Endothelial cell of umbilical vein (primary cell): Measurements from ENCODE around the gene UPB1. TPM values are rescaled to one million over a fixed set of nuclear protein-coding genes. Genes with fewer than 3 reads are reported as not detected.

ENCODE experiments used
- BruUV-seq: library from RNA; stranded (reverse); fragments of 400-500 nt; replicated peaks from 2 replicates; lab custom pipeline; 2021; lab: Mats Ljungman, UMichigan
- CTCF ChIA-PET: fragments of 300-600, 350-600 bp; sonication (Branson Sonifier 250); formaldehyde crosslinking; loops from one replicate; lab custom pipeline; 2021; ENCODE audit warnings: antibody characterized with exemption, inconsistent platforms; lab: Charles Lee
- POLR2A ChIA-PET: fragments of 300-600, 350-600 bp; sonication (Branson Sonifier 250); formaldehyde crosslinking; loops from one replicate; lab custom pipeline; 2021; ENCODE audit warnings: antibody characterized with exemption, inconsistent platforms; lab: Charles Lee
- DNase-seq: peaks from one replicate; pipeline ENCODE4 v3.0.0-alpha.2; 2011; ENCODE audit warnings: low read depth, low spot score
- FAIRE-seq: peaks from 2 replicates; lab custom pipeline; 2011; peaks lifted over from hg19 to GRCh38; lab: Jason Lieb, UNC
- H2AFZ ChIP-seq: 2 replicates; pipeline ENCODE4 v1.6.0; 2012; ENCODE audit warnings: low read depth, low read length, control low read depth, inconsistent platforms
- H3K27ac ChIP-seq: 2 replicates; pipeline ENCODE4 v1.5.1; 2011; ENCODE audit warnings: low read depth, mild to moderate bottlenecking, control low read depth, low read length, moderate library complexity; ENCODE audit not compliant: insufficient read depth
- H3K27me3 ChIP-seq, 2 experiments: 2 replicates each; pipeline versions ENCODE4 v1.6.0 to v1.6.1; 2011; ENCODE audit warnings: low read length in 2 of 2, mixed read lengths in 1 of 2; ENCODE audit not compliant: control insufficient read depth in 2 of 2, insufficient read depth in 2 of 2
- H3K36me3 ChIP-seq, 2 experiments: 2 replicates in 1 of 2; 3 replicates in 1 of 2; pipeline ENCODE4 v1.5.1; 2011; ENCODE audit warnings: low read length in 2 of 2, mild to moderate bottlenecking in 1 of 2, moderate library complexity in 1 of 2; ENCODE audit not compliant: control insufficient read depth in 2 of 2, insufficient read depth in 2 of 2; ENCODE audit errors: extremely low read depth in 1 of 2
- H3K4me1 ChIP-seq: 3 replicates; pipeline ENCODE4 v1.5.1; 2011; ENCODE audit warnings: mild to moderate bottlenecking, low read length; ENCODE audit not compliant: control insufficient read depth, insufficient read depth; ENCODE audit errors: extremely low read depth
- H3K4me2 ChIP-seq: 2 replicates; pipeline ENCODE4 v1.6.1; 2011; ENCODE audit warnings: low read length, control low read depth, mixed read lengths; ENCODE audit not compliant: insufficient read depth
- H3K4me3 ChIP-seq, 3 experiments: fragments of 200-600 bp in 1 of 3; sonication (generic), shearing (Covaris generic) in 1 of 3; replicated peaks in 1 of 3; 2 replicates each; pipeline ENCODE4 v1.5.1; 2011 to 2016; ENCODE audit warnings: control low read depth in 3 of 3, low read length in 3 of 3, mild to moderate bottlenecking in 2 of 3, inconsistent platforms in 1 of 3, low read depth in 1 of 3, moderate library complexity in 1 of 3; ENCODE audit not compliant: insufficient read depth in 1 of 3
- H3K79me2 ChIP-seq: 2 replicates; pipeline ENCODE4 v1.6.0; 2012; ENCODE audit warnings: low read length, inconsistent platforms; ENCODE audit not compliant: control insufficient read depth, insufficient read depth
- H3K9ac ChIP-seq: replicated peaks from 2 replicates; pipeline ENCODE3; 2011; ENCODE audit warnings: low read length, control low read depth; ENCODE audit not compliant: insufficient read depth; ENCODE audit errors: extremely low read depth
- H3K9me1 ChIP-seq: replicated peaks from 3 replicates; pipeline ENCODE4 v1.6.0; 2011; ENCODE audit warnings: mild to moderate bottlenecking, low read length; ENCODE audit not compliant: control insufficient read depth, insufficient read depth; ENCODE audit errors: extremely low read depth
- H3K9me3 ChIP-seq: replicated peaks from 2 replicates; pipeline ENCODE4 v1.5.1; 2012; ENCODE audit warnings: low read length, inconsistent platforms; ENCODE audit not compliant: control insufficient read depth, insufficient read depth
- H4K20me1 ChIP-seq: replicated peaks from 2 replicates; pipeline ENCODE3; 2011; ENCODE audit warnings: mild to moderate bottlenecking, low read length; ENCODE audit not compliant: control insufficient read depth, insufficient read depth; ENCODE audit errors: extremely low read depth
- EZH2 ChIP-seq: IDR thresholded peaks from 2 replicates; pipeline ENCODE4 v1.6.1; 2012; ENCODE audit warnings: borderline replicate concordance, low read depth, mild to moderate bottlenecking, moderate library complexity, low read length, inconsistent platforms; ENCODE audit not compliant: severe bottlenecking
- JUN ChIP-seq: IDR thresholded peaks from 2 replicates; pipeline ENCODE4 v1.6.1; 2011; ENCODE audit warnings: borderline replicate concordance, low read depth; ENCODE audit not compliant: insufficient read length, insufficient read depth
- MYC ChIP-seq: IDR thresholded peaks from one replicate; pipeline ENCODE4 v1.6.1; 2011; ENCODE audit warnings: mild to moderate bottlenecking, low read depth, low read length
- POLR2AphosphoS5 ChIP-seq: IDR thresholded peaks from 2 replicates; pipeline ENCODE4 v1.6.1; 2012; ENCODE audit warnings: low read depth, mild to moderate bottlenecking, control low read depth, low read length, moderate library complexity; ENCODE audit not compliant: insufficient read depth
- dilution Hi-C: fragments of 300-500 bp; cut with MboI; formaldehyde crosslinking; loops from one replicate; pipeline ENCODE4 v1.15.0; 2019; ENCODE audit warnings: low sequenced_read_pairs; ENCODE audit not compliant: extremely low pct_ligation_motif_present
- intact Hi-C: fragments of 100-400 bp; cut with micrococcal nuclease; formaldehyde crosslinking; loops from one replicate; pipeline ENCODE4 v1.10.0; 2022
- polyA plus RNA-seq, 4 experiments: library from polyadenylated mRNA; depleted of rRNA in 3 of 4; stranded (reverse) in 3 of 4; unstranded in 1 of 4; fragments of >200 nt; gene quantifications; 2 replicates each; pipeline versions ENCODE4 v1.2.1 to v1.2.3, GENCODE V29; 2011 to 2012; ENCODE audit warnings: missing spikeins in 1 of 4
- total RNA-seq: library from RNA; stranded (reverse); gene quantifications from 2 replicates; pipeline ENCODE4 v1.2.3, GENCODE V29; 2021
- TF ChIP-seq, protein P1 (sequence below): IDR thresholded peaks from 2 replicates; pipeline ENCODE4 v1.6.1; 2011; ENCODE audit not compliant: insufficient read depth, insufficient read length
- TF ChIP-seq, protein P2 (sequence below), 2 donors: IDR thresholded peaks; 1 replicate in 1 of 2; 2 replicates in 1 of 2; pipeline ENCODE4 v1.5.1; 2011; ENCODE audit warnings: low read length in 2 of 2, mild to moderate bottlenecking in 2 of 2, moderate library complexity in 2 of 2, control low read depth in 1 of 2, inconsistent platforms in 1 of 2, low read depth in 1 of 2; ENCODE audit not compliant: insufficient read depth in 1 of 2; ENCODE audit errors: extremely low read depth in 1 of 2

Gene UPB1
- total and polyA plus RNA-seq, 2 donors (not counting 3 experiments of a cell fraction or from before 2014, with no cell fraction given), result 0.30 to 0.80 TPM

DNA sequence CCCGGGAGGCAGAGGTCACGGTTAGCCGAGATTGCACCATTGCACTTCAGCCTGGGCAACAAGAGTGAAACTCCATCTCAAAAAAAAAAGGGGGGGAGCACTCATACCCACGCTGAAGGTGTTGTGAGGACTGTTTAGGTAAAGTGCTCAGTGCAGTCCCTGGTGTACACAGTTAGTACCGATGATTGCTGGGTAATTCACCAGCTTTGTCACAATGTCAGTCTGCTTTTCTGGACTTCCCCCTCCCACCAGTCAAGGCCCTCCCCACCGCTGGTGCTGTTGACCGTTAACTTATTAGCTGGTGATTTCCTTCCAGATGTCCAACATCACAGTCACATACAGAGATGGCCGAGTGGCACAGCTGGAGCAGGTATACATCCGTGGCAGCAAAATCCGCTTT, 72.5 kb downstream of the UPB1 start:
- dilution Hi-C loops (no loop called here), intact Hi-C loops (no loop called here)
- Histone ChIP-seq H3K4me3 (no peak overlapping the region), H3K9ac (no peak overlapping the region), H3K79me2 (peaks cover 49% of the 10 kb centered on the region), H3K9me3 (no peaks in the 10 kb centered on the region), H3K4me1 (no peaks in the 10 kb centered on the region), H3K27me3 (no peaks in the 10 kb centered on the region), H3K27ac (no peak overlapping the region), H3K36me3 (peaks cover 22 to 24% of the 10 kb centered on the region in 2 experiments), H3K9me1 (no peaks in the 10 kb centered on the region), H3K4me2 (no peak overlapping the region), H4K20me1 (peaks cover 8% of the 10 kb centered on the region), H2AFZ (no peak overlapping the region)
- FAIRE-seq, result no peak
- no peak for TF ChIP-seq POLR2AphosphoS5
- no peak for TF ChIP-seq MYC
- TF ChIP-seq EZH2, result no peak
- TF ChIP-seq, protein P1, sequence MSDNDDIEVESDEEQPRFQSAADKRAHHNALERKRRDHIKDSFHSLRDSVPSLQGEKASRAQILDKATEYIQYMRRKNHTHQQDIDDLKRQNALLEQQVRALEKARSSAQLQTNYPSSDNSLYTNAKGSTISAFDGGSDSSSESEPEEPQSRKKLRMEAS, result no peak
- TF ChIP-seq, protein P2, sequence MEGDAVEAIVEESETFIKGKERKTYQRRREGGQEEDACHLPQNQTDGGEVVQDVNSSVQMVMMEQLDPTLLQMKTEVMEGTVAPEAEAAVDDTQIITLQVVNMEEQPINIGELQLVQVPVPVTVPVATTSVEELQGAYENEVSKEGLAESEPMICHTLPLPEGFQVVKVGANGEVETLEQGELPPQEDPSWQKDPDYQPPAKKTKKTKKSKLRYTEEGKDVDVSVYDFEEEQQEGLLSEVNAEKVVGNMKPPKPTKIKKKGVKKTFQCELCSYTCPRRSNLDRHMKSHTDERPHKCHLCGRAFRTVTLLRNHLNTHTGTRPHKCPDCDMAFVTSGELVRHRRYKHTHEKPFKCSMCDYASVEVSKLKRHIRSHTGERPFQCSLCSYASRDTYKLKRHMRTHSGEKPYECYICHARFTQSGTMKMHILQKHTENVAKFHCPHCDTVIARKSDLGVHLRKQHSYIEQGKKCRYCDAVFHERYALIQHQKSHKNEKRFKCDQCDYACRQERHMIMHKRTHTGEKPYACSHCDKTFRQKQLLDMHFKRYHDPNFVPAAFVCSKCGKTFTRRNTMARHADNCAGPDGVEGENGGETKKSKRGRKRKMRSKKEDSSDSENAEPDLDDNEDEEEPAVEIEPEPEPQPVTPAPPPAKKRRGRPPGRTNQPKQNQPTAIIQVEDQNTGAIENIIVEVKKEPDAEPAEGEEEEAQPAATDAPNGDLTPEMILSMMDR (IDR thresholded peaks at IDR 0.05; ENCODE audit: extremely low read depth in 1 of 2, insufficient read depth in 1 of 2, low read depth in 1 of 2, low read length in 2 of 2), result no peak
- TF ChIP-seq JUN, result no peak
- ChIA-PET POLR2A (interaction anchor here (1.0 kb wide), 1 partner anchor 10 kb away, joined by 5 read pairs; no protein-coding TSS in a partner anchor), CTCF (interaction anchor here (1.5 kb wide), 2 partner anchors 9 to 10 kb away, joined by 4 read pairs; no protein-coding TSS in a partner anchor)
- DNase-seq, result no peak
- BruUV-seq, result no TSS peak
